Transverse colon (tissue), 4 donors: ENCODE data around the gene TIGAR. TPM values are rescaled to one million over a fixed set of nuclear protein-coding genes. Genes with fewer than 3 reads are reported as not detected.

Experiments
- DNase-seq: peaks from one replicate; pipeline ENCODE4 v3.0.0-alpha.2; 2019
- H3K27ac ChIP-seq, 4 donors: fragments of 200-600 bp; sonication (generic); 2 replicates each; pipeline ENCODE4 v1.5.1; 2016 to 2018; ENCODE audit warnings: inconsistent platforms in 4 of 4
- H3K27me3 ChIP-seq: fragments of 200-600 bp; sonication (generic); 2 replicates; pipeline ENCODE4 v1.5.1; 2017; ENCODE audit warnings: inconsistent platforms
- H3K36me3 ChIP-seq, 4 donors: fragments of 200-600 bp; sonication (generic); 2 replicates each; pipeline ENCODE4 v1.5.1; 2017 to 2019; ENCODE audit warnings: inconsistent platforms in 4 of 4
- H3K4me1 ChIP-seq, 4 donors: fragments of 200-600 bp; sonication (generic); 2 replicates each; pipeline ENCODE4 v1.5.1; 2017 to 2020; ENCODE audit warnings: inconsistent platforms in 4 of 4
- H3K4me3 ChIP-seq, 4 donors: fragments of 200-600 bp; sonication (generic); 1 replicate in 1 of 4; 2 replicates in 3 of 4; pipeline versions ENCODE4 v1.5.1 to v1.6.1; 2017 to 2019; ENCODE audit warnings: inconsistent platforms in 4 of 4
- H3K9me3 ChIP-seq, 2 donors: fragments of 200-600 bp; sonication (generic); 2 replicates each; pipeline ENCODE4 v1.5.1; 2017 to 2019; ENCODE audit warnings: inconsistent platforms in 2 of 2
- EP300 ChIP-seq: sonication (generic); formaldehyde crosslinking; IDR thresholded peaks from one replicate; pipeline ENCODE4 v1.6.1; 2017; ENCODE audit warnings: antibody characterized with exemption, low read depth
- POLR2A ChIP-seq: fragments of 450-650 bp; IDR thresholded peaks from one replicate; pipeline ENCODE4 v1.6.1; 2016; ENCODE audit warnings: antibody characterized with exemption, mild to moderate bottlenecking, moderate library complexity
- POLR2AphosphoS5 ChIP-seq, 3 donors: sonication (generic); formaldehyde crosslinking; IDR thresholded peaks; one replicate each; pipeline ENCODE4 v1.6.1; 2016; ENCODE audit warnings: antibody characterized with exemption in 3 of 3
- WGBS, 2 donors: methylation state at CpG; one replicate each; pipeline ENCODE4 v1.1.5; 2018; ENCODE audit warnings: low coverage in 1 of 2; 5-methylcytosine and 5-hydroxymethylcytosine counted together
- in situ Hi-C, 4 donors: fragments of 200-750 bp; cut with MboI; loops; one replicate each; pipeline versions ENCODE4 v1.15.0 to v1.15.1; 2017; ENCODE audit warnings: low sequenced_read_pairs in 3 of 4, low pct_ligation_motif_present in 1 of 4, low pct_unique_long_range_greater_than_20kb in 1 of 4
- intact Hi-C: fragments of 100-400 bp; cut with DNase I; formaldehyde crosslinking; loops from one replicate; pipeline ENCODE4 v1.15.1; 2023; ENCODE audit warnings: low total_unique reads
- total RNA-seq, 4 donors: library from RNA; depleted of rRNA; stranded (reverse); fragments of >200 nt; gene quantifications; one replicate each; pipeline ENCODE4 v1.1.0, GENCODE V29; 2016
- TF ChIP-seq, protein P1 (sequence below), 5 experiments: fragments of 200-600 bp in 3 of 5; fragments of 450-650 bp in 2 of 5; sonication (generic) in 3 of 5; IDR thresholded peaks; 1 replicate in 2 of 5; 2 replicates in 3 of 5; pipeline ENCODE4 v1.5.1; 2016 to 2017; ENCODE audit warnings: antibody characterized with exemption in 5 of 5, inconsistent platforms in 3 of 5, mild to moderate bottlenecking in 2 of 5, moderate library complexity in 1 of 5

TIGAR gene
- total RNA-seq, 4 donors from 2014 or later = 2.6 to 26.6 (median 4.4) TPM

- in situ Hi-C loops = no loop called here
- Histone ChIP-seq H3K4me3 (no peak overlapping the region), H3K27me3 (peaks cover 6% of the 10 kb centered on the region), H3K36me3 (no peaks in the 10 kb centered on the region), H3K4me1 (no peaks in the 10 kb centered on the region), H3K27ac (no peak overlapping the region), H3K9me3 (no peaks in the 10 kb centered on the region)
- DNase-seq = no peak
- TF ChIP-seq POLR2A (no peak), EP300 (no peak), POLR2AphosphoS5 (IDR thresholded peaks at IDR 0.05) (no peak)
- TF ChIP-seq, protein P1, sequence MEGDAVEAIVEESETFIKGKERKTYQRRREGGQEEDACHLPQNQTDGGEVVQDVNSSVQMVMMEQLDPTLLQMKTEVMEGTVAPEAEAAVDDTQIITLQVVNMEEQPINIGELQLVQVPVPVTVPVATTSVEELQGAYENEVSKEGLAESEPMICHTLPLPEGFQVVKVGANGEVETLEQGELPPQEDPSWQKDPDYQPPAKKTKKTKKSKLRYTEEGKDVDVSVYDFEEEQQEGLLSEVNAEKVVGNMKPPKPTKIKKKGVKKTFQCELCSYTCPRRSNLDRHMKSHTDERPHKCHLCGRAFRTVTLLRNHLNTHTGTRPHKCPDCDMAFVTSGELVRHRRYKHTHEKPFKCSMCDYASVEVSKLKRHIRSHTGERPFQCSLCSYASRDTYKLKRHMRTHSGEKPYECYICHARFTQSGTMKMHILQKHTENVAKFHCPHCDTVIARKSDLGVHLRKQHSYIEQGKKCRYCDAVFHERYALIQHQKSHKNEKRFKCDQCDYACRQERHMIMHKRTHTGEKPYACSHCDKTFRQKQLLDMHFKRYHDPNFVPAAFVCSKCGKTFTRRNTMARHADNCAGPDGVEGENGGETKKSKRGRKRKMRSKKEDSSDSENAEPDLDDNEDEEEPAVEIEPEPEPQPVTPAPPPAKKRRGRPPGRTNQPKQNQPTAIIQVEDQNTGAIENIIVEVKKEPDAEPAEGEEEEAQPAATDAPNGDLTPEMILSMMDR (IDR thresholded peaks at IDR 0.05) = no peak
- intact Hi-C loops = no loop called here
- 73% methylated on average over 2 to 4 of the region's 4 CpGs for WGBS, 2 donors
These were observed 82.0 kb downstream of the TIGAR start for GRCh38 chr12:4402996-4403395.

Other genes starting within 250 kb of the TIGAR start
- 100 to 1,000 TPM in 1 of 4 donors, 10 to 100 TPM in 3; 32.9 to 132 (median 58.8) TPM for gene CCND2, start 47.5 kb upstream of the TIGAR start, total RNA-seq
- gene FGF23, start 58.5 kb downstream of the TIGAR start, total RNA-seq = not detected
- not detected for gene FGF6, start 124.6 kb downstream of the TIGAR start, total RNA-seq
- gene RAD51AP1, start 217.7 kb downstream of the TIGAR start, total RNA-seq = 1 to 10 TPM in 3 of 4 donors, not detected in 1; 1.9 to 2.7 (median 2.4) TPM
- 100 to 1,000 TPM in 1 of 4 donors, 10 to 100 TPM in 3; 20.3 to 120 (median 22.4) TPM for gene DYRK4, start 241.0 kb downstream of the TIGAR start, total RNA-seq